Right lobe of liver (tissue), 6 donors: ENCODE results near the gene COL23A1. TPM values are rescaled to one million over a fixed set of nuclear protein-coding genes. Genes with fewer than 3 reads are reported as not detected.

Experiments
- ATAC-seq, 4 donors: fragments of 200-7000 bp; cut with Tn5 transposase; one replicate each; pipeline ENCODE4 v1.9.1; 2020; ENCODE audit warnings: mild to moderate bottlenecking in 4 of 4, moderate library complexity in 4 of 4
- DNase-seq, 3 donors: peaks; one replicate each; pipeline ENCODE4 v3.0.0-alpha.2; 2020
- H3K27ac ChIP-seq, 3 donors: fragments of 200-600 bp; one replicate each; pipeline ENCODE4 v1.8.0; 2022
- H3K27me3 ChIP-seq, 2 donors: fragments of 200-600 bp; one replicate each; pipeline ENCODE4 v1.8.0; 2022
- H3K36me3 ChIP-seq, 4 donors: fragments of 200-600 bp; sonication (generic) in 1 of 4; one replicate each; pipeline versions ENCODE4 v1.5.1 to v1.8.0; 2017 to 2022; ENCODE audit warnings: control low read depth in 1 of 4
- H3K4me1 ChIP-seq, 4 donors: fragments of 200-600 bp; sonication (generic) in 1 of 4; one replicate each; pipeline versions ENCODE4 v1.5.1 to v1.8.0; 2017 to 2022; ENCODE audit warnings: control low read depth in 1 of 4
- H3K4me3 ChIP-seq, 3 donors: fragments of 200-600 bp; one replicate each; pipeline ENCODE4 v1.8.0; 2022
- H3K9me3 ChIP-seq, 4 donors: fragments of 200-600 bp; sonication (generic) in 1 of 4; one replicate each; pipeline versions ENCODE4 v1.5.1 to v1.8.0; 2017 to 2022; ENCODE audit warnings: control low read depth in 1 of 4
- POLR2A ChIP-seq: fragments of 450-650 bp; IDR thresholded peaks from one replicate; pipeline ENCODE4 v1.6.1; 2017; ENCODE audit warnings: antibody characterized with exemption, mild to moderate bottlenecking
- WGBS: methylation state at CpG from one replicate; pipeline ENCODE4 v1.1.6; 2018; ENCODE audit warnings: low coverage, low lambda C conversion rate; ENCODE audit not compliant: insufficient coverage; ENCODE audit errors: missing lambda C conversion rate; 5-methylcytosine and 5-hydroxymethylcytosine counted together
- intact Hi-C, 2 donors: fragments of 100-400 bp; cut with DNase I; formaldehyde crosslinking; loops; one replicate each; pipeline versions ENCODE4 v1.11.2 to v1.14.1; 2022
- total RNA-seq, 6 experiments: library from RNA; depleted of rRNA in 2 of 6; stranded (reverse); fragments of >200 nt in 2 of 6; fragmentation: NEBNext Ultra II Directional in 3 of 6; extraction: Animal tissue kit (Norgen Biotek cat#: 25700) in 3 of 6; gene quantifications; one replicate each; pipeline versions ENCODE4 v1.1.0 to v1.2.4, GENCODE V29; 2016 to 2023
- TF ChIP-seq, protein P1 (sequence below), 4 donors: fragments of 200-600 bp in 3 of 4; fragments of 450-650 bp in 1 of 4; IDR thresholded peaks; one replicate each; pipeline versions ENCODE4 v1.5.1 to v1.8.0; 2016 to 2022; ENCODE audit warnings: antibody characterized with exemption in 4 of 4, mild to moderate bottlenecking in 2 of 4
- donor health status: DM: no; HTN: yes; CAD: no.
- donor health status: DM: no; HTN: no; CAD: no.
- donor health status: DM: no; HTN: no; CAD: no.
- donor health status: DM: no; HTN: yes; CAD: no.
- donor health status: DM: no; HTN: yes; CAD: no.

Gene COL23A1
- total RNA-seq, 6 experiments from 2014 or later, result 0.25 to 1.2 (median 0.50) TPM

DNA sequence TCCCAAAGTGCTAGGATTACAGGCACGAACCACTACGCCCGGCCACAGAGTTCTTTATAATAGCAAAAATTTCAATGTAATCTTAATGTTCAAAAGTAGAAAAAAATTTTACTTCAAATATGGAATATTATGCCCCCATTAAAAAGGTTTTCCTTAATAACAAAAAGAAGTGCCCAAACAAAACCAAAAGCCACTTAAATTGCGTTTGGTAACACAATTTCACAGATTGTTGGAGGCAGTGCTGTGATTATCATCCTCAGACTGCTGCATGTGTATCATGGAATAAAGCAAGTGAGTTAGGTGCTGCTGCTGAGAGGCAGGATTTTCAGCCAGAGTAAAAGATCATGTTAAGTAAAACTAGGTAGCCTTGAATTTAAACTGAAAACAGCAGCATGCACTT is 132.7 kb downstream of the COL23A1 start:
- Histone ChIP-seq H3K4me3 (no peak overlapping the region), H3K27ac (no peak overlapping the region), H3K4me1 (no peaks in the 10 kb centered on the region), H3K9me3 (no peaks in the 10 kb centered on the region), H3K36me3 (no peaks in the 10 kb centered on the region), H3K27me3 (no peaks in the 10 kb centered on the region)
- TF ChIP-seq, protein P1, sequence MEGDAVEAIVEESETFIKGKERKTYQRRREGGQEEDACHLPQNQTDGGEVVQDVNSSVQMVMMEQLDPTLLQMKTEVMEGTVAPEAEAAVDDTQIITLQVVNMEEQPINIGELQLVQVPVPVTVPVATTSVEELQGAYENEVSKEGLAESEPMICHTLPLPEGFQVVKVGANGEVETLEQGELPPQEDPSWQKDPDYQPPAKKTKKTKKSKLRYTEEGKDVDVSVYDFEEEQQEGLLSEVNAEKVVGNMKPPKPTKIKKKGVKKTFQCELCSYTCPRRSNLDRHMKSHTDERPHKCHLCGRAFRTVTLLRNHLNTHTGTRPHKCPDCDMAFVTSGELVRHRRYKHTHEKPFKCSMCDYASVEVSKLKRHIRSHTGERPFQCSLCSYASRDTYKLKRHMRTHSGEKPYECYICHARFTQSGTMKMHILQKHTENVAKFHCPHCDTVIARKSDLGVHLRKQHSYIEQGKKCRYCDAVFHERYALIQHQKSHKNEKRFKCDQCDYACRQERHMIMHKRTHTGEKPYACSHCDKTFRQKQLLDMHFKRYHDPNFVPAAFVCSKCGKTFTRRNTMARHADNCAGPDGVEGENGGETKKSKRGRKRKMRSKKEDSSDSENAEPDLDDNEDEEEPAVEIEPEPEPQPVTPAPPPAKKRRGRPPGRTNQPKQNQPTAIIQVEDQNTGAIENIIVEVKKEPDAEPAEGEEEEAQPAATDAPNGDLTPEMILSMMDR (IDR thresholded peaks at IDR 0.05), result no peak
- no peak for TF ChIP-seq POLR2A
- DNase-seq, result no peak
- 81% methylated on average over 4 of the region's 4 CpGs for WGBS
- ATAC-seq, result no peak
- intact Hi-C loops, result no loop called here

GRCh38 chr5:178455480-178455835 is 134.7 kb downstream of the COL23A1 start:
- H3K27ac ChIP-seq, result no peak overlapping the region
- TF ChIP-seq, protein P1 (IDR thresholded peaks at IDR 0.05), result no peak
- no peak for TF ChIP-seq POLR2A
- intact Hi-C loops, result no loop called here
- ATAC-seq, result no peak
- DNase-seq, result no peak
- no peaks in the 10 kb centered on the region for H3K36me3 ChIP-seq
- WGBS, result 89% methylated on average over 8 of the region's 14 CpGs
- H3K27me3 ChIP-seq, result no peaks in the 10 kb centered on the region
- no peaks in the 10 kb centered on the region for H3K4me1 ChIP-seq
- H3K4me3 ChIP-seq, result no peak overlapping the region
- H3K9me3 ChIP-seq, result no peaks in the 10 kb centered on the region

DNA sequence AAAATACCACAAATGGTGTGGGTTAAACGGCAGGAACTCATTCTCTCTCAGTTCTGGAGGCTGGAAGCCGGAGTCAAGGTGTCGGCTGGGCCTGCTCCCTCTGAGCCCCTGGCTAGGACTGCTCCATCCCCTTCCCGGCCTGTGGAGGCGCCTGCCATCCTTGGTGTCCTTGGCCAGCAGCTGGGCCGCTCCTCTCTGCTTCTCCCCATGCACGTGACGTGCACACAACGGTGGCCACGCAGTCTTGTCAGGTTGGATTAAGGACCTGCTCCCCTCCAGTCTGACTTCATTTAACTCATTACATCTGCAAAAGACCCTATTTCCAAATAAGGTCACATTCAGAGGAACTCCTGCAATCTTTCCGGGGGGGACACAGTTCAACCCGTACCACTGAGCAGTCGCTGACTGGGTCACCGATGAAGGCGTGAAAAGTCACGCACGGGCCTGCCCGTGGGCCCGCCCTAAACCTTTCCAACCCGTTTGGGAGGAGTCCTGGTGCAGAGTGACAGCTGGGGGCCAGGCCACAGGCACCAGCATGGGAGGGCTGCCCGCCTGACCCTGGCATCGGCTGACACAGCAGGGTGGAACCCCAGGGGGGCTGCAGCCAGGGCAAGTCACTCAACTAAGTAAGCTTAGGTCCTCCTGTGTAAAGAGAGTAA is 135.2 kb downstream of the COL23A1 start:
- WGBS, result 95% methylated on average over 4 of the region's 22 CpGs
- no peak overlapping the region for H3K4me3 ChIP-seq
- intact Hi-C loops, result no loop called here
- no peaks in the 10 kb centered on the region for H3K36me3 ChIP-seq
- no peaks in the 10 kb centered on the region for H3K4me1 ChIP-seq
- ATAC-seq (peak in 1 of 4 donors; percentile 20), DNase-seq (no peak)
- no peaks in the 10 kb centered on the region for H3K9me3 ChIP-seq
- TF ChIP-seq, protein P1 (IDR thresholded peaks at IDR 0.05), result no peak
- TF ChIP-seq POLR2A, result no peak
- H3K27ac ChIP-seq, result no peak overlapping the region
- no peaks in the 10 kb centered on the region for H3K27me3 ChIP-seq

DNA sequence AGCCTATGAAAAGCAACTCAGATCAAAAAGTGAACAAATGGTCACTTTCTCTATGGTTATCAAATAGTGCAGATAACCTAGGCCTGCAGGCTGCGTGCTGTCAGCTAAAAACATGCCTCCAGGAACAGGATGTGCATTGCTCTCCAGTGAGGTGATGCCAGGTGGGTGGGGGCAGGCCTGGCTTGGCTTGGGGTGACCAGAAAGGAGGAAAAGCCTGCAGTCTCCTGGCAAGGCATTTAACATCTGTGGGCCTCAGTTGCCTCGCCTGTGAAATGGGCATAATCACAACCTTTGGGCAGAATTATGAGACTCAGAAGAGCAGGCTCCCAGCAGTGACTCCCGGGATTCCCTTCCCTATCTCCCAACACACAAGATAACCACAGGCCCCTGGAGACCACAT is 135.9 kb downstream of the COL23A1 start:
- DNase-seq (no peak), ATAC-seq (no peak)
- intact Hi-C loops, result no loop called here
- no peaks in the 10 kb centered on the region for H3K4me1 ChIP-seq
- H3K27ac ChIP-seq, result no peak overlapping the region
- no peak overlapping the region for H3K4me3 ChIP-seq
- no peaks in the 10 kb centered on the region for H3K9me3 ChIP-seq
- H3K36me3 ChIP-seq, result no peaks in the 10 kb centered on the region
- 62% methylated on average over 2 of the region's 3 CpGs for WGBS
- H3K27me3 ChIP-seq, result no peaks in the 10 kb centered on the region
- TF ChIP-seq, protein P1 (IDR thresholded peaks at IDR 0.05), result no peak
- no peak for TF ChIP-seq POLR2A

DNA sequence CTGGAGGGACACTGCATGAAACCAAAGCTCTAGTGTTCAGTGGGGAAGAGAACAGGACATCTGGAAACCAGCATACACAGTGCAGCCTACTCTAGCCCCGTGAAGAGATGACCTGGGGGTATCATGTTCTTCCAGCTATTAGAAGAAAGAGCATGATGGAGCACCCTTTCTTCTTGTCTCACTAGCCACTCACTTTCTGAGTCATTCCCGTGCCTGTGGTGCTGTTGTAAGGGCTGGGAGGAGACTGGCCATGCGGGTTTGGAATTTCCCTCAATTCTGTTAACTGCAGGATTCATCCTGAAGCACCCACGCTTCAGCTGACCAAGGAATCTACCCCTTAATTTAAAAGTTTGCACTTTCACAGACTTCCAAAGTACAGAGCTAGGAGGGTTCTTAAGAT is 137.0 kb downstream of the COL23A1 start:
- H3K27me3 ChIP-seq, result no peaks in the 10 kb centered on the region
- H3K27ac ChIP-seq, result no peak overlapping the region
- ATAC-seq, result no peak
- H3K4me1 ChIP-seq, result no peaks in the 10 kb centered on the region
- no peak for DNase-seq
- H3K36me3 ChIP-seq, result no peaks in the 10 kb centered on the region
- WGBS, result 52% methylated on average over 3 of the region's 4 CpGs
- no peaks in the 10 kb centered on the region for H3K9me3 ChIP-seq
- TF ChIP-seq, protein P1 (IDR thresholded peaks at IDR 0.05), result no peak
- TF ChIP-seq POLR2A, result no peak
- intact Hi-C loops, result no loop called here
- no peak overlapping the region for H3K4me3 ChIP-seq
